Cardiac muscle cell (in vitro differentiated cells and primary cell): ENCODE data around the gene KIAA0930. TPM values are rescaled to one million over a fixed set of nuclear protein-coding genes. Genes with fewer than 3 reads are reported as not detected.

Experiments used
- DNase-seq, 2 donors: peaks; one replicate each; pipeline versions ENCODE4 v3.0.0 to v3.0.0-alpha.2; 2010 to 2017; ENCODE audit warnings: low read depth in 1 of 2, low spot score in 1 of 2
- H3K27ac ChIP-seq: fragments of 200-600 bp; sonication (generic); 2 replicates; pipeline ENCODE4 v1.5.1; 2016
- H3K27me3 ChIP-seq: fragments of 200-600 bp; sonication (generic); 2 replicates; pipeline ENCODE4 v1.6.0; 2016; ENCODE audit warnings: control low read depth
- H3K36me3 ChIP-seq: fragments of 200-600 bp; sonication (generic); 2 replicates; pipeline ENCODE4 v1.5.1; 2016; ENCODE audit warnings: control low read depth
- H3K4me1 ChIP-seq: fragments of 200-600 bp; sonication (generic); 2 replicates; pipeline ENCODE4 v1.8.1; 2017; ENCODE audit warnings: low read depth, mild to moderate bottlenecking, mixed run types
- H3K4me3 ChIP-seq: fragments of 200-600 bp; sonication (generic); 2 replicates; pipeline ENCODE4 v1.5.1; 2016; ENCODE audit warnings: mild to moderate bottlenecking
- H3K9me3 ChIP-seq: fragments of 200-600 bp; sonication (generic); 2 replicates; pipeline ENCODE4 v1.5.1; 2017; ENCODE audit warnings: low read depth, mild to moderate bottlenecking, control low read depth
- polyA plus RNA-seq: library from polyadenylated mRNA; unstranded; fragments of >200 nt; fragmentation: Nextera tagmentation; extraction: Ambion mirVana; gene quantifications from 2 replicates; pipeline ENCODE4 v1.2.1, GENCODE V29; 2016
- total RNA-seq: library from RNA; depleted of rRNA; stranded (reverse); fragments of >200 nt; gene quantifications from 2 replicates; pipeline ENCODE4 v1.2.3, GENCODE V29; 2016
- TF ChIP-seq, protein P1 (sequence below): IDR thresholded peaks from 2 replicates; pipeline ENCODE4 v1.5.1; 2012; ENCODE audit warnings: low read depth, mild to moderate bottlenecking, low read length

Gene KIAA0930
- total and polyA plus RNA-seq, 2 experiments from 2014 or later = 11.8 to 12.7 TPM

GRCh38 chr22:45211848-45212247 lies 28.8 kb downstream of the KIAA0930 start:
- Histone ChIP-seq H3K27ac (no peak overlapping the region), H3K4me3 (no peak overlapping the region), H3K4me1 (peaks cover 10% of the 10 kb centered on the region)

DNA sequence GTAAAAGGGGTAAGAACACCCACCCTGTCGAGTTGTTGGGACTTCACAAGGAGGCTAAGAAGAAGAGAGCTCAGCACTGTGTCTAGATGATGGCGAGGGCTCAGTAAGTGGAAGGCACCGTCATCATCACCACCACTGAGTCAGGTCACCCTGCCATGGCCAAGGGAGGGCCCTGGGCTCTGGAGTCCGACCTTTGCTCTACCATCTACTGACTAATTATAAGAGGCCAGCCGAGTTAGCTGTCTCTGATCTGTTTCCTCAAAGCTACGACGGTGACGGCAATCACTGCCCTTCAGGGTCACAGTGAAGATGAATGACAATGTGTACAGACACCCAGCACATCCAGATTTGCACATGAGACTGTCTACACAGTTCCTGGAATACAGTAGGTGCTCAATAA lies 29.3 kb downstream of the KIAA0930 start:
- Histone ChIP-seq H3K9me3 (no peaks in the 10 kb centered on the region), H3K4me3 (no peak overlapping the region), H3K4me1 (peaks cover 10% of the 10 kb centered on the region), H3K36me3 (no peaks in the 10 kb centered on the region), H3K27ac (no peak overlapping the region), H3K27me3 (no peaks in the 10 kb centered on the region)
- no peak for DNase-seq
- TF ChIP-seq, protein P1, sequence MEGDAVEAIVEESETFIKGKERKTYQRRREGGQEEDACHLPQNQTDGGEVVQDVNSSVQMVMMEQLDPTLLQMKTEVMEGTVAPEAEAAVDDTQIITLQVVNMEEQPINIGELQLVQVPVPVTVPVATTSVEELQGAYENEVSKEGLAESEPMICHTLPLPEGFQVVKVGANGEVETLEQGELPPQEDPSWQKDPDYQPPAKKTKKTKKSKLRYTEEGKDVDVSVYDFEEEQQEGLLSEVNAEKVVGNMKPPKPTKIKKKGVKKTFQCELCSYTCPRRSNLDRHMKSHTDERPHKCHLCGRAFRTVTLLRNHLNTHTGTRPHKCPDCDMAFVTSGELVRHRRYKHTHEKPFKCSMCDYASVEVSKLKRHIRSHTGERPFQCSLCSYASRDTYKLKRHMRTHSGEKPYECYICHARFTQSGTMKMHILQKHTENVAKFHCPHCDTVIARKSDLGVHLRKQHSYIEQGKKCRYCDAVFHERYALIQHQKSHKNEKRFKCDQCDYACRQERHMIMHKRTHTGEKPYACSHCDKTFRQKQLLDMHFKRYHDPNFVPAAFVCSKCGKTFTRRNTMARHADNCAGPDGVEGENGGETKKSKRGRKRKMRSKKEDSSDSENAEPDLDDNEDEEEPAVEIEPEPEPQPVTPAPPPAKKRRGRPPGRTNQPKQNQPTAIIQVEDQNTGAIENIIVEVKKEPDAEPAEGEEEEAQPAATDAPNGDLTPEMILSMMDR = no peak

More at GRCh38 chr22:45211848-45212247, 28.8 kb downstream of the KIAA0930 start:
- H3K9me3 ChIP-seq = no peaks in the 10 kb centered on the region
- DNase-seq = no peak
- TF ChIP-seq, protein P1 = no peak
- H3K36me3 ChIP-seq = no peaks in the 10 kb centered on the region
- no peaks in the 10 kb centered on the region for H3K27me3 ChIP-seq

- TF ChIP-seq, protein P1 = no peak
- Histone ChIP-seq H3K27ac (no peak overlapping the region), H3K4me1 (peaks cover 10% of the 10 kb centered on the region)
These were observed 29.7 kb downstream of the KIAA0930 start for GRCh38 chr22:45210991-45211390.

GRCh38 chr22:45210577-45210976 lies 30.1 kb downstream of the KIAA0930 start:
- Histone ChIP-seq H3K27me3 (no peaks in the 10 kb centered on the region), H3K27ac (no peak overlapping the region), H3K4me1 (peaks cover 10% of the 10 kb centered on the region), H3K4me3 (no peak overlapping the region), H3K36me3 (no peaks in the 10 kb centered on the region), H3K9me3 (no peaks in the 10 kb centered on the region)
- no peak for DNase-seq
- TF ChIP-seq, protein P1 = no peak

More at GRCh38 chr22:45210991-45211390, 29.7 kb downstream of the KIAA0930 start:
- no peaks in the 10 kb centered on the region for H3K9me3 ChIP-seq
- no peak overlapping the region for H3K4me3 ChIP-seq
- H3K36me3 ChIP-seq = no peaks in the 10 kb centered on the region
- no peak for DNase-seq
- no peaks in the 10 kb centered on the region for H3K27me3 ChIP-seq

GRCh38 chr22:45210174-45210573 lies 30.5 kb downstream of the KIAA0930 start:
- TF ChIP-seq, protein P1 = no peak
- H3K4me1 ChIP-seq = peaks cover 10% of the 10 kb centered on the region
- H3K4me3 ChIP-seq = no peak overlapping the region
- H3K27me3 ChIP-seq = no peaks in the 10 kb centered on the region
- H3K36me3 ChIP-seq = no peaks in the 10 kb centered on the region
- DNase-seq = no peak
- no peaks in the 10 kb centered on the region for H3K9me3 ChIP-seq
- H3K27ac ChIP-seq = no peak overlapping the region
